ENCODE measurements around the gene ARSH. TPM values are rescaled to one million over a fixed set of nuclear protein-coding genes. Genes with fewer than 3 reads are reported as not detected.
"Not testable (repeated sequence)": the region's sequence is repeated elsewhere in the genome, so short reads cannot be mapped to it uniquely, and the experiment has no call there.

The ARSH gene, protein sequence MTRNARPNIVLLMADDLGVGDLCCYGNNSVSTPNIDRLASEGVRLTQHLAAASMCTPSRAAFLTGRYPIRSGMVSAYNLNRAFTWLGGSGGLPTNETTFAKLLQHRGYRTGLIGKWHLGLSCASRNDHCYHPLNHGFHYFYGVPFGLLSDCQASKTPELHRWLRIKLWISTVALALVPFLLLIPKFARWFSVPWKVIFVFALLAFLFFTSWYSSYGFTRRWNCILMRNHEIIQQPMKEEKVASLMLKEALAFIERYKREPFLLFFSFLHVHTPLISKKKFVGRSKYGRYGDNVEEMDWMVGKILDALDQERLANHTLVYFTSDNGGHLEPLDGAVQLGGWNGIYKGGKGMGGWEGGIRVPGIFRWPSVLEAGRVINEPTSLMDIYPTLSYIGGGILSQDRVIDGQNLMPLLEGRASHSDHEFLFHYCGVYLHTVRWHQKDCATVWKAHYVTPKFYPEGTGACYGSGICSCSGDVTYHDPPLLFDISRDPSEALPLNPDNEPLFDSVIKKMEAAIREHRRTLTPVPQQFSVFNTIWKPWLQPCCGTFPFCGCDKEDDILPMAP
- total RNA-seq, result not detected

GRCh38 chrX:3006495-3006894 is at the start of gene ARSH:
Gene ARSH (plus strand): TSS chrX:3006546. CDS start chrX:3006613, 67 bp downstream.
- Mint-ChIP-seq H3K36me3 (no peaks in the 10 kb centered on the region), H3K9me3 (ENCODE audit: low read depth) (peaks cover 3% of the 10 kb centered on the region), H3K4me1 (no peaks in the 10 kb centered on the region), H3K27me3 (no peaks in the 10 kb centered on the region), H3K27ac (no peak within 1 kb of the TSS), H3K4me3 (no peak within 1 kb of the TSS)
- CTCF ChIA-PET, result no interaction called here
- no peak for ATAC-seq
- no peak for DNase-seq

- H3K9me3 Mint-ChIP-seq (ENCODE audit: low read depth), result no peaks in the 10 kb centered on the region
- CTCF ChIA-PET, result no interaction called here
- H3K36me3 Mint-ChIP-seq, result no peaks in the 10 kb centered on the region
- ATAC-seq (no peak), DNase-seq (no peak)
- no peak overlapping the region for H3K4me3 Mint-ChIP-seq
- H3K27ac Mint-ChIP-seq, result no peak overlapping the region
- H3K4me1 Mint-ChIP-seq, result no peaks in the 10 kb centered on the region
- H3K27me3 Mint-ChIP-seq, result no peaks in the 10 kb centered on the region
Measured at GRCh38 chrX:2958199-2958598, 48.1 kb upstream of the ARSH start.

DNA sequence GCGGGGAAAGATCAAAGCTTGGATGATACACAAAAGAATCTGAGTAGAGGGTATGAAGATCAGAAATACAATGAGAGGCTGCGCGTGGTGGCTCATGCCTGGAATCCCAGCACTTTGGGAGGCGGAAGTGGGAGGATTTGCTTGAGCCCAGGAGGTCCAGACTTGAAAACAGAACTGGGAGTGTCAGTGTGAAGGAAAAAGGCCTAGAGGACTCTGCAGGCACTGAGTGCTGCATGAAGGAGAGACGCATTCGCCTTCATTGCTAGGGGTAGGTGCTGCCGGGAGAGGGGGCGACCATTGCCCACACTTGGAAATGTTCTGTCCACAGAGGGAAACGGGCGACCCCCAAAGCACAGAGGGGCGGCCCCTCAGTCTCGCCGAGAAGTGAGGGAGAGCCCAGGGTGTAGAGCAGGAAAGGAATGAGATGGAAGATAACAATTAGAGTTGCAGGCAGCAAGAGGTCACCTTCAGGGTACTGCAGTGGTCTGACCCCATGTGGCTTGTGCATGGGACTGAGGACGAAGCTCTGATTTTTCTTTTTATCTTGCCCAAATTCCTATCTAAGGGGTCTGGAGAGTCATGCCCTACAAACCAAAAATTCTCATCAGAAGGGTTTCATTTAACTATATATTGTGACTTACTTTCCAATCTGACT is 45.4 kb upstream of the ARSH start:
- CTCF ChIA-PET, result no interaction called here
- H3K27me3 Mint-ChIP-seq, result no peaks in the 10 kb centered on the region
- H3K27ac Mint-ChIP-seq, result no peak overlapping the region
- no peak overlapping the region for H3K4me3 Mint-ChIP-seq
- no peaks in the 10 kb centered on the region for H3K4me1 Mint-ChIP-seq
- ATAC-seq, result no peak
- no peaks in the 10 kb centered on the region for H3K9me3 Mint-ChIP-seq (ENCODE audit: low read depth)
- no peaks in the 10 kb centered on the region for H3K36me3 Mint-ChIP-seq
- DNase-seq, result no peak

DNA sequence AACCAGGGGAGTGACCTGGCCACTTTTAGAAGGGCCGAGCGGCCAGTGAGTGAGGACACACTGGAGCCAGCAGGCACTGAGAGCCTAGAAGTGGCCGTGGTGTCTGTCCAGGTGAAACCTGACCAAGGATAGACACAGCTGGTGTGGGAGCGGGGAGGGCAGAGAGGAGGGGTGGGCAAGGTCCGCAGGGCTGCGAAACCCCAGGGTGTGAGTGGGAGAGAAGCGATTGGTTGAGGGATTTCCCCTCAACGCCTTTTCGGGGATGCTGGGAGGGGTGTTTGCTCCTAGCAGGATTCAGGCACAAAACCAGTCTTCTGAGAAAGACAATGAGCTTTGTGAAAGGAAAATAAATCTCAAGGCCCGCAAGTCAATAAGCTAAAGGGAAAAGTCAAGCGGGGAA is 44.0 kb upstream of the ARSH start:
- no peak for DNase-seq
- H3K27me3 Mint-ChIP-seq, result no peaks in the 10 kb centered on the region

GRCh38 chrX:2963449-2963848 is 42.9 kb upstream of the ARSH start:
- H3K4me1 Mint-ChIP-seq; DNase-seq; H3K36me3 Mint-ChIP-seq; H3K9me3 Mint-ChIP-seq (ENCODE audit: low read depth); H3K4me3 Mint-ChIP-seq; ATAC-seq; H3K27me3 Mint-ChIP-seq; H3K27ac Mint-ChIP-seq; CTCF ChIA-PET: not testable (repeated sequence)

More for the DNA sequence above, 44.0 kb upstream of the ARSH start:
- Mint-ChIP-seq H3K9me3 (ENCODE audit: low read depth) (no peaks in the 10 kb centered on the region), H3K36me3 (no peaks in the 10 kb centered on the region), H3K27ac (no peak overlapping the region), H3K4me1 (no peaks in the 10 kb centered on the region), H3K4me3 (no peak overlapping the region)
- CTCF ChIA-PET, result no interaction called here
- no peak for ATAC-seq

DNA sequence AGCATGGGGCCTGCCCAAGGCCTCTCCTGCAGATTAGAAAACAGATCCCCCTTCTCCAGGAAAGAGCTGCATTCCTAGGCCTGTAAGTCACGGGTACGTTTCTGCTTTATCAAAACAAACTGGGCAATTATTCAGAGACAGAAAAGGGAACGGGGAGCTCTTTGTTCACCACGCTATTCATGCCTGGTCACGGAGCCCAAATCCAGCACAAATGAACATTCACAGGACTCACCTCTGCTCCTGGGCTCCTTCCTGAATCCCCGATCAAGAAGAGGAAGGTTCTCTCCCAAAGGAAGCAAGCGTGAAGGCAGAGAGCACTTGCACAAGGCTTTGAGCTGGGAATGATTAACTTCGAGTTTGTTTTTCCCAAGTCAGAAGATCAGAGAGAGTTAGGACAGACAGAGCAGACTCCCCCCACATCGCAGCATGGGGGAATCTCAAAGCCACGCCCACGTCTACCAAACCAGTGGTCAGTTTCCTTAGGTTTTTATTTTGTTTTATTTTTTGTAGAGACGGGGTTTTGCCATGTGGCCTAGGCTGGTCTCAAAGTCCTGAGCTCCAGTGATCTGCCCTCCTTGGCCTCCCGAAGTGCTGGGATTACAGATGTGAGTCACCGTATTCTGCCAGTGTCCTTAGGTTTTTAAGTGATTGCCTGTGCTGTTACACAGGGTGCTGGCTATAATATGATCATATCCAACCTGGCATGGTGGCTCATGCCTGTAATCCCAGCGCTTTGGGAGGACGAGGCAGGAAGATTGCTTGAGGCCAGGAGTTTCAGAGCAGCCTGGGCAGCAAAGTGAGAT is 42.2 kb upstream of the ARSH start:
- H3K4me3 Mint-ChIP-seq, result not testable (repeated sequence)

DNA sequence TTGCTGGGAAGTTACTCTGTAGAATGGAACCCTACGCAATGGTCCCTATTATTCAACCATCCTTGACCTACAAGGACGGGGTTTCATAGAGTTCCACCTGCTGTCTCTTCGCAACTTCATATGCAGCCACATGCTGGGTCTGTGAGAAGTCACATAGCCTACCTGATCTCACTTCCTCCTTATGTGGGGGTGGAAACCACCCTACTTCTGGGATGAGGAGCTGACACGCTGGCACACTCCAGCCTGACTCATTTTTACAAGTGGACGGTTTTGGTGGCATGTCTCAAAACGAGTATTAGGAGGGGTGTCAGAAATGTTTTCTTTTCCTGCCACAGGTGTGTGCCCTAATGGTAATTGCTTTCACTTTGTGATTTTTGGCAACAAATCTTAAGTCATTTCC is 40.4 kb upstream of the ARSH start:
- H3K36me3 Mint-ChIP-seq, result no peaks in the 10 kb centered on the region
- no peak overlapping the region for H3K27ac Mint-ChIP-seq
- H3K4me1 Mint-ChIP-seq, result peaks cover 2% of the 10 kb centered on the region
- no peaks in the 10 kb centered on the region for H3K9me3 Mint-ChIP-seq (ENCODE audit: low read depth)
- CTCF ChIA-PET, result no interaction called here
- ATAC-seq (no peak), DNase-seq (no peak)
- H3K27me3 Mint-ChIP-seq, result no peaks in the 10 kb centered on the region
- H3K4me3 Mint-ChIP-seq, result no peak overlapping the region

More for the DNA sequence above, 42.2 kb upstream of the ARSH start:
- DNase-seq; CTCF ChIA-PET; H3K27me3 Mint-ChIP-seq; H3K36me3 Mint-ChIP-seq; H3K9me3 Mint-ChIP-seq (ENCODE audit: low read depth); ATAC-seq; H3K4me1 Mint-ChIP-seq; H3K27ac Mint-ChIP-seq: not testable (repeated sequence)

DNA sequence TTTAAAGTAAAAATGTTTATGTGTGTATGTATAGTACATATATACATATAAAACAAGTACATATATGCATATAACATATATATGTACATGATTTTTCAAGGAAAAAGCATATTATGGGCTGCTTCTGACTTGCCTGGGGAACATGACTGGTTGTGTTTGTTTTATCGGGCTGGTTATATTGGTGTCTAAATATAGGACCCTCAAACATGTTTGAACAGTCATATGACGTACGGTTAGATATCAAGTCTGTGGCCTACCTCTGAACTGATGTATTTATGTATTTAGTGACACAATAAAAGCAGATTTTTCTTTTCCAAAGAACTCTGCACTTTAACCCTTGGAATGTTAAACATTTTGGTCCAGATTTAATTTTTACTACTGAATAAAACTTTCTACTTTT is 39.3 kb upstream of the ARSH start:
- ATAC-seq, result no peak
- Mint-ChIP-seq H3K4me1 (peaks cover 2% of the 10 kb centered on the region), H3K36me3 (no peaks in the 10 kb centered on the region)

GRCh38 chrX:2967584-2967983 is 38.8 kb upstream of the ARSH start:
- H3K4me1 Mint-ChIP-seq, result peaks cover 2% of the 10 kb centered on the region
- no peak overlapping the region for H3K27ac Mint-ChIP-seq
- H3K9me3 Mint-ChIP-seq (ENCODE audit: low read depth), result no peaks in the 10 kb centered on the region
- H3K36me3 Mint-ChIP-seq, result no peaks in the 10 kb centered on the region
- ATAC-seq (no peak), DNase-seq (no peak)
- no peak overlapping the region for H3K4me3 Mint-ChIP-seq
- H3K27me3 Mint-ChIP-seq, result no peaks in the 10 kb centered on the region
- CTCF ChIA-PET, result no interaction called here

More for the DNA sequence above, 39.3 kb upstream of the ARSH start:
- no peaks in the 10 kb centered on the region for H3K9me3 Mint-ChIP-seq (ENCODE audit: low read depth)
- H3K4me3 Mint-ChIP-seq, result no peak overlapping the region
- H3K27me3 Mint-ChIP-seq, result no peaks in the 10 kb centered on the region
- CTCF ChIA-PET, result no interaction called here
- DNase-seq, result no peak
- no peak overlapping the region for H3K27ac Mint-ChIP-seq

DNA sequence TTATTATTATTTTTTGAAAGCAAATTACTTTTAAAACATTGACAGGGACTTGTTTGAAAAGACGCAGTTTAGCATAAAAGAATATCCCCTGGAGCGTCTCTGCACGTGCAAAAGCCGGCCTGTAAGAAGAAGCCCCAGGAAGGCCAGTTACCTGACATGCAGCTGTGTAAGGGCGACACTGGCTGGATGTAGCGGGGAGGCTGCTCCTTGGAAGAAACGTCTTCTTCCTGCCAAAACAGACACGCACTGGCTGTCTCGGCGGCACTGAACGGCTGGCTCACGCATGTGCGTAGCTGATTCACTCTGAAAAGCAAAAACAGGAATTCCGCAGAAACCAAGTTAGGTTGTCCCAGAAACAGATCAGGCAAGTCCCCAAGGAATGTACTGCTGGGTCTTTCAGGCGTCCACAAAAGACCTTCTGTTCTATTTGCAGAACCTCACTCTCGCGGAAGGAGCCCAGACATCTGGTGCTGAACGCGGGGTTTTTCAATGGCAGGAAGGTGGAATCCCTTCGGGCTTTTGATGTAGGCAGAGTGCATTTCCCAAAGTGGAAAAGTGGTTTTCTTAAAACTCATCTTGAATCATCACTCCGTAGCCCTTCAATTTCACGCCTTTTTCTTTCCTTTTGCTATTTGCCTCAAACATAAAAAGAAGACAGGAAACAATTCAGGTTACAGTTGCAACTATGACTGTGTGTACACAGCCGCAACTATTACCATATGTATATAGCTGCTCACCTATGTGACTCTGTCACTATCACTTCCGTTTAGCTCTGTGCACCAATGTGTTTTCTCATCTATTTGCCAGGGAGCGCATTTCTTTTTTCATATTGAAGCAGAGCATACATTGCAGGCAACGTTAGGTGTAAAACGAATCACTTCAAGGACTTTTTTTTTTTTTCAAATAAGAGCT is 38.1 kb upstream of the ARSH start:
- peaks cover 2% of the 10 kb centered on the region for H3K4me1 Mint-ChIP-seq
- H3K9me3 Mint-ChIP-seq (ENCODE audit: low read depth), result no peaks in the 10 kb centered on the region
- CTCF ChIA-PET, result no interaction called here
- peak; percentile 63 for ATAC-seq
- H3K27ac Mint-ChIP-seq, result peak overlapping the region; percentile 11
- no peak for DNase-seq
- H3K27me3 Mint-ChIP-seq, result no peaks in the 10 kb centered on the region
- peak overlapping the region; percentile 52 for H3K4me3 Mint-ChIP-seq
- H3K36me3 Mint-ChIP-seq, result no peaks in the 10 kb centered on the region

DNA sequence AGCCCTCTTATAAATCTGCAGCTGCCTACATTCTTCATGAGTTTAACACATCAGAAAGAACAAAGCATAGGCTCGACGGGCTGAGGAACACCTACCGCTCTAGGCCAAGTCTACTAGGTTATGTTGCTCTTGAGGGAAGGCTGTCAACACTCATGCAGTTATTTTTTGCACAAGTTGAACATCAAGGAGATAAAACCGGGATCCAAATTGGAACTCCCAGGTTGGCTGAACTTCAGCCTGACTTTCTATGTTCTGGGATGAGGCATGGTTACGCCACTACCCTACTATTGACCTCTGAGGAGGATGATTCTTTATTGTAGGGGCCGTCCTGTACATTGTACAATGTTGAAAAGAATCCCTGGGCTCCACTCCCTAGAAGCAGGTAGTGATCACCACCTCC is 37.3 kb upstream of the ARSH start:
- DNase-seq (no peak), ATAC-seq (no peak)
- Mint-ChIP-seq H3K9me3 (ENCODE audit: low read depth) (no peaks in the 10 kb centered on the region), H3K27me3 (no peaks in the 10 kb centered on the region), H3K4me3 (no peak overlapping the region), H3K36me3 (no peaks in the 10 kb centered on the region), H3K4me1 (peaks cover 2% of the 10 kb centered on the region), H3K27ac (no peak overlapping the region)
- CTCF ChIA-PET, result no interaction called here

- CTCF ChIA-PET, result no interaction called here
- Mint-ChIP-seq H3K36me3 (no peaks in the 10 kb centered on the region), H3K27ac (no peak overlapping the region), H3K4me3 (no peak overlapping the region), H3K9me3 (ENCODE audit: low read depth) (no peaks in the 10 kb centered on the region), H3K4me1 (peaks cover 2% of the 10 kb centered on the region), H3K27me3 (no peaks in the 10 kb centered on the region)
- DNase-seq (no peak), ATAC-seq (no peak)
Measured at GRCh38 chrX:2972391-2972790, 34.0 kb upstream of the ARSH start.

GRCh38 chrX:2974961-2975360 is 31.4 kb upstream of the ARSH start:
- Mint-ChIP-seq H3K27ac (no peak overlapping the region), H3K9me3 (ENCODE audit: low read depth) (no peaks in the 10 kb centered on the region), H3K36me3 (no peaks in the 10 kb centered on the region), H3K4me1 (no peaks in the 10 kb centered on the region), H3K27me3 (no peaks in the 10 kb centered on the region), H3K4me3 (no peak overlapping the region)
- DNase-seq (no peak), ATAC-seq (no peak)
- CTCF ChIA-PET, result no interaction called here

Data from activated CD8-positive, alpha-beta memory T cell treated with anti-CD3 and anti-CD28 coated beads, Interleukin-2, amount 10 ng/mL, durations not matched to agents 7 days and 5 days (primary cell).